Measurements from ENCODE around the gene KIAA0319L. TPM values are rescaled to one million over a fixed set of nuclear protein-coding genes. Genes with fewer than 3 reads are reported as not detected.
"Not testable (repeated sequence)": the region's sequence is repeated elsewhere in the genome, so short reads cannot be mapped to it uniquely, and the experiment has no call there.

Gene KIAA0319L
- total RNA-seq, 2 donors from 2014 or later: 109 to 124 TPM

GRCh38 chr1:35475356-35475755 lies 81.8 kb downstream of the KIAA0319L start:
- no peak for DNase-seq (ENCODE audit: low spot score)
- Histone ChIP-seq H3K36me3 (no peaks in the 10 kb centered on the region), H3K27me3 (replicated peaks; ENCODE audit: insufficient read depth) (no peaks in the 10 kb centered on the region), H3K27ac (no peak overlapping the region), H3K4me3 (no peak overlapping the region), H3K4me1 (replicated peaks) (no peaks in the 10 kb centered on the region), H3K9me3 (no peaks in the 10 kb centered on the region)
- intact Hi-C loops (cut with DNase I): no loop called here
- TF ChIP-seq POLR2AphosphoS5 (IDR thresholded peaks at IDR 0.05): no peak
- no peak for TF ChIP-seq POLR2A (IDR thresholded peaks at IDR 0.05)
- TF ChIP-seq CTCF (IDR thresholded peaks at IDR 0.05): no peak
- 84% methylated on average over 2 of the region's 2 CpGs for WGBS

- H3K27ac ChIP-seq; H3K4me3 ChIP-seq; DNase-seq (ENCODE audit: low spot score); H3K36me3 ChIP-seq; H3K27me3 ChIP-seq (replicated peaks; ENCODE audit: insufficient read depth); intact Hi-C loops (cut with DNase I); H3K4me1 ChIP-seq (replicated peaks); H3K9me3 ChIP-seq: not testable (repeated sequence)
- 91% methylated on average over 3 of the region's 3 CpGs for WGBS
Observed at GRCh38 chr1:35473216-35473615, 84.0 kb downstream of the KIAA0319L start.

- 85% methylated on average over 4 of the region's 4 CpGs for WGBS
- Histone ChIP-seq H3K4me1 (replicated peaks) (no peaks in the 10 kb centered on the region), H3K27me3 (replicated peaks; ENCODE audit: insufficient read depth) (no peaks in the 10 kb centered on the region), H3K4me3 (no peak overlapping the region), H3K9me3 (no peaks in the 10 kb centered on the region), H3K27ac (no peak overlapping the region), H3K36me3 (no peaks in the 10 kb centered on the region)
- no peak for TF ChIP-seq POLR2AphosphoS5 (IDR thresholded peaks at IDR 0.05)
- TF ChIP-seq POLR2A (IDR thresholded peaks at IDR 0.05): no peak
- no peak for TF ChIP-seq CTCF (IDR thresholded peaks at IDR 0.05)
- intact Hi-C loops (cut with DNase I): no loop called here
- no peak for DNase-seq (ENCODE audit: low spot score)
Observed at GRCh38 chr1:35470977-35471613, 86.1 kb downstream of the KIAA0319L start.

- no peak overlapping the region for H3K4me3 ChIP-seq
- TF ChIP-seq POLR2AphosphoS5 (IDR thresholded peaks at IDR 0.05): no peak
- no peak for TF ChIP-seq POLR2A (IDR thresholded peaks at IDR 0.05)
- TF ChIP-seq CTCF (IDR thresholded peaks at IDR 0.05): no peak
- intact Hi-C loops (cut with DNase I): no loop called here
- 76% methylated on average over 1 of the region's 1 CpG for WGBS
- H3K36me3 ChIP-seq: peaks cover 0 to 10% of the 10 kb centered on the region in 2 donors
- no peaks in the 10 kb centered on the region for H3K27me3 ChIP-seq (replicated peaks; ENCODE audit: insufficient read depth)
- H3K9me3 ChIP-seq: no peaks in the 10 kb centered on the region
- H3K27ac ChIP-seq: no peak overlapping the region
- DNase-seq (ENCODE audit: low spot score): no peak
- H3K4me1 ChIP-seq (replicated peaks): no peaks in the 10 kb centered on the region
Observed at GRCh38 chr1:35466120-35466519, 91.1 kb downstream of the KIAA0319L start.

- 93% methylated on average over 2 of the region's 2 CpGs for WGBS
- H3K36me3 ChIP-seq: peaks cover 0 to 10% of the 10 kb centered on the region in 2 donors
- intact Hi-C loops (cut with DNase I); H3K27me3 ChIP-seq (replicated peaks; ENCODE audit: insufficient read depth); H3K4me3 ChIP-seq; DNase-seq (ENCODE audit: low spot score); H3K9me3 ChIP-seq; H3K4me1 ChIP-seq (replicated peaks); H3K27ac ChIP-seq: not testable (repeated sequence)
Observed at GRCh38 chr1:35463749-35464148, 93.5 kb downstream of the KIAA0319L start.

- WGBS: 76% methylated on average over 2 of the region's 2 CpGs
- no peaks in the 10 kb centered on the region for H3K9me3 ChIP-seq
- H3K36me3 ChIP-seq: peaks cover 0 to 10% of the 10 kb centered on the region in 2 donors
- no peak overlapping the region for H3K27ac ChIP-seq
- H3K4me1 ChIP-seq (replicated peaks): no peaks in the 10 kb centered on the region
- no peak for DNase-seq (ENCODE audit: low spot score)
- no peak overlapping the region for H3K4me3 ChIP-seq
- intact Hi-C loops (cut with DNase I): no loop called here
- no peak for TF ChIP-seq CTCF (IDR thresholded peaks at IDR 0.05)
- no peak for TF ChIP-seq POLR2A (IDR thresholded peaks at IDR 0.05)
- no peak for TF ChIP-seq POLR2AphosphoS5 (IDR thresholded peaks at IDR 0.05)
- no peaks in the 10 kb centered on the region for H3K27me3 ChIP-seq (replicated peaks; ENCODE audit: insufficient read depth)
Observed at GRCh38 chr1:35463232-35463631, 94.0 kb downstream of the KIAA0319L start.

All from prostate gland (tissue), 2 donors.